A673 (cell line): Measurements from ENCODE around the gene FTCD.

Experiments
- EZH2 ChIP-seq: fragments of 200-600 bp; sonication (generic); IDR thresholded peaks from 2 replicates; pipeline ENCODE4 v1.6.1; 2017; ENCODE audit warnings: borderline replicate concordance, low read depth, mild to moderate bottlenecking, mixed read lengths, antibody characterized with exemption, low read length; ENCODE audit not compliant: poor library complexity, severe bottlenecking
- TF ChIP-seq, protein P1 (sequence below): fragments of 300-800, 200-600 bp; sonication (generic); conservative IDR thresholded peaks from 2 replicates; pipeline ENCODE4 v1.5.1; 2017; ENCODE audit warnings: low read depth, mild to moderate bottlenecking, antibody characterized with exemption, low read length, moderate library complexity, mixed read lengths

DNA sequence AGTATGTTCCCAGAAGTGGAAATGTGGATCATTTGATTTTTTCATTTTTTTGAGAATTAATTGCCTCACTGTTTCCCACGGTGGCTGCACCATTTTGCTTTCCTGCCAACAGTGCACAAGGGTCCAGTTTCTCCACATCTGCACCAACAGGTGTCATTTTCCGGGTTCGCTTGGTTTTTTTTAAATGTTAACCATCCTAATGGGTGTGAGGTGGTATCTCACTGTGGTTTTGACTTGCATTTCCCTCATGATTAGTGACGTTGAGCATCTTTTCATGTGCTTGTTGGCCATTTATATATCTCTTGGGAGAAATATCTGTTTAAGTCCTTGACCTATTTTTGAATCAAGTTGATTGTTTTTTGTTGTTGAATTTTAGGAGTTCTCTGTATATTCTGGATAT lies 54.5 kb downstream of the FTCD start:
- TF ChIP-seq EZH2: no peak
- TF ChIP-seq, protein P1, sequence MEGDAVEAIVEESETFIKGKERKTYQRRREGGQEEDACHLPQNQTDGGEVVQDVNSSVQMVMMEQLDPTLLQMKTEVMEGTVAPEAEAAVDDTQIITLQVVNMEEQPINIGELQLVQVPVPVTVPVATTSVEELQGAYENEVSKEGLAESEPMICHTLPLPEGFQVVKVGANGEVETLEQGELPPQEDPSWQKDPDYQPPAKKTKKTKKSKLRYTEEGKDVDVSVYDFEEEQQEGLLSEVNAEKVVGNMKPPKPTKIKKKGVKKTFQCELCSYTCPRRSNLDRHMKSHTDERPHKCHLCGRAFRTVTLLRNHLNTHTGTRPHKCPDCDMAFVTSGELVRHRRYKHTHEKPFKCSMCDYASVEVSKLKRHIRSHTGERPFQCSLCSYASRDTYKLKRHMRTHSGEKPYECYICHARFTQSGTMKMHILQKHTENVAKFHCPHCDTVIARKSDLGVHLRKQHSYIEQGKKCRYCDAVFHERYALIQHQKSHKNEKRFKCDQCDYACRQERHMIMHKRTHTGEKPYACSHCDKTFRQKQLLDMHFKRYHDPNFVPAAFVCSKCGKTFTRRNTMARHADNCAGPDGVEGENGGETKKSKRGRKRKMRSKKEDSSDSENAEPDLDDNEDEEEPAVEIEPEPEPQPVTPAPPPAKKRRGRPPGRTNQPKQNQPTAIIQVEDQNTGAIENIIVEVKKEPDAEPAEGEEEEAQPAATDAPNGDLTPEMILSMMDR: no peak
